SK-N-SH (cell line): Measurements from ENCODE around the gene FERMT2. TPM values are rescaled to one million over a fixed set of nuclear protein-coding genes. Genes with fewer than 3 reads are reported as not detected.

ENCODE experiments used
- CTCF ChIA-PET: fragments of 300-600, 350-600 bp; formaldehyde crosslinking; extraction: SDS; loops from one replicate; lab custom pipeline; 2021; lab: Yijun Ruan, JAX
- POLR2A ChIA-PET: fragments of 350-600 bp; sonication (Branson Sonifier 250); formaldehyde crosslinking; extraction: SDS; loops from one replicate; lab custom pipeline; 2020; ENCODE audit warnings: antibody characterized with exemption, inconsistent platforms; lab: Yijun Ruan, JAX
- DNase-seq: peaks from one replicate; pipeline ENCODE4 v3.0.0; 2012
- H2AFZ ChIP-seq: fragments of 200-600 bp; sonication (generic); 2 replicates; pipeline ENCODE4 v1.8.1; 2016; ENCODE audit warnings: antibody characterized with exemption, mild to moderate bottlenecking, low read depth
- H3F3A ChIP-seq: fragments of 200-600 bp; sonication (generic); replicated peaks from 2 replicates; pipeline ENCODE3; 2016; ENCODE audit warnings: antibody characterized with exemption, mild to moderate bottlenecking; ENCODE audit not compliant: insufficient read depth
- H3K27ac ChIP-seq, 2 experiments: fragments of 200-500 bp in 1 of 2; fragments of 200-600 bp in 1 of 2; sonication (Bioruptor generic) in 1 of 2; sonication (generic), shearing (Covaris generic) in 1 of 2; 2 replicates each; pipeline versions ENCODE4 v1.5.1 to v1.6.1; 2014 to 2016; ENCODE audit warnings: low read depth in 2 of 2, inconsistent platforms in 1 of 2, low read length in 1 of 2, mild to moderate bottlenecking in 1 of 2, mixed read lengths in 1 of 2
- H3K27me3 ChIP-seq: fragments of 200-600 bp; sonication (generic), shearing (Covaris generic); 2 replicates; pipeline ENCODE4 v1.6.1; 2016; ENCODE audit warnings: mixed run types; ENCODE audit not compliant: insufficient read depth
- H3K36me3 ChIP-seq, 2 experiments: fragments of 200-500 bp in 1 of 2; fragments of 200-600 bp in 1 of 2; sonication (Bioruptor generic) in 1 of 2; sonication (generic) in 1 of 2; replicated peaks in 1 of 2; 2 replicates each; pipeline versions ENCODE3 to v1.5.1; 2014 to 2016; ENCODE audit warnings: low read length in 1 of 2, mild to moderate bottlenecking in 1 of 2; ENCODE audit not compliant: insufficient read depth in 2 of 2, control insufficient read depth in 1 of 2
- H3K4me1 ChIP-seq, 2 experiments: fragments of 200-500 bp in 1 of 2; fragments of 200-600 bp in 1 of 2; sonication (Bioruptor generic) in 1 of 2; sonication (generic), shearing (Covaris generic) in 1 of 2; 2 replicates each; pipeline versions ENCODE4 v1.5.1 to v1.6.1; 2014 to 2016; ENCODE audit warnings: low read depth in 1 of 2, low read length in 1 of 2, mixed run types in 1 of 2; ENCODE audit not compliant: insufficient read depth in 2 of 2, control insufficient read depth in 1 of 2
- H3K4me2 ChIP-seq: fragments of 200-600 bp; sonication (generic), shearing (Covaris generic); 2 replicates; pipeline ENCODE4 v1.6.1; 2017; ENCODE audit warnings: mixed run types
- H3K4me3 ChIP-seq, 2 experiments: fragments of 200-500 bp in 1 of 2; fragments of 200-600 bp in 1 of 2; sonication (Bioruptor generic) in 1 of 2; sonication (generic), shearing (Covaris generic) in 1 of 2; 2 replicates each; pipeline versions ENCODE4 v1.5.1 to v1.8.1; 2014 to 2016; ENCODE audit warnings: low read depth in 2 of 2, inconsistent platforms in 1 of 2, low read length in 1 of 2, mild to moderate bottlenecking in 1 of 2, mixed read lengths in 1 of 2, moderate library complexity in 1 of 2
- H3K79me2 ChIP-seq: fragments of 200-600 bp; sonication (generic); 2 replicates; pipeline ENCODE4 v1.8.1; 2017; ENCODE audit warnings: mild to moderate bottlenecking; ENCODE audit not compliant: insufficient read depth
- H3K9ac ChIP-seq: fragments of 200-600 bp; sonication (generic); 2 replicates; pipeline ENCODE4 v1.6.1; 2017; ENCODE audit warnings: mixed run types
- H3K9me2 ChIP-seq: fragments of 200-600 bp; sonication (generic); 2 replicates; pipeline ENCODE4 v1.6.1; 2017; ENCODE audit warnings: mixed run types
- H3K9me3 ChIP-seq: fragments of 200-600 bp; sonication (generic); 2 replicates; pipeline ENCODE4 v1.6.1; 2017; ENCODE audit warnings: mixed run types, mild to moderate bottlenecking, moderate library complexity
- H4K20me1 ChIP-seq: fragments of 200-600 bp; sonication (generic); 2 replicates; pipeline ENCODE4 v1.6.1; 2017; ENCODE audit warnings: mild to moderate bottlenecking, mixed run types; ENCODE audit not compliant: insufficient read depth
- RAD21 ChIP-seq: IDR thresholded peaks from 2 replicates; pipeline ENCODE4 v1.6.1; 2012; ENCODE audit warnings: mild to moderate bottlenecking, low read length
- SMC3 ChIP-seq: IDR thresholded peaks from 2 replicates; pipeline ENCODE4 v1.6.1; 2012; ENCODE audit warnings: low read depth, low read length, improper control_type of control experiment
- TEAD4 ChIP-seq: IDR thresholded peaks from 2 replicates; pipeline ENCODE4 v1.4.0; 2012; ENCODE audit warnings: mild to moderate bottlenecking, borderline replicate concordance; ENCODE audit not compliant: insufficient read depth
- YY1 ChIP-seq: IDR thresholded peaks from 2 replicates; pipeline ENCODE4 v1.4.0; 2012; ENCODE audit warnings: low read depth, mild to moderate bottlenecking
- WGBS: methylation state at CpG from one replicate; pipeline ENCODE4 v1.1.6; 2017; ENCODE audit warnings: low lambda C conversion rate; 5-methylcytosine and 5-hydroxymethylcytosine counted together
- polyA plus RNA-seq, 3 experiments: library from polyadenylated mRNA; depleted of rRNA; stranded (reverse); fragments of >200 nt; gene quantifications; 2 replicates each; pipeline ENCODE4 v1.2.3, GENCODE V29; 2012
- TF ChIP-seq, protein P1 (sequence below): IDR thresholded peaks from 2 replicates; pipeline ENCODE4 v1.4.0; 2012; ENCODE audit warnings: low read depth, borderline replicate concordance
- TF ChIP-seq, protein P2 (sequence below): IDR thresholded peaks from 2 replicates; pipeline ENCODE4; 2012
- TF ChIP-seq, protein P3 (sequence below): IDR thresholded peaks from 2 replicates; pipeline ENCODE4 v1.6.1; 2012; ENCODE audit warnings: mild to moderate bottlenecking, low read depth, low read length, moderate library complexity

The FERMT2 gene
- polyA plus RNA-seq, 1 of the 3 experiments (the other 2 are of a cell fraction) = 40.1 TPM

- no peak for DNase-seq
- peaks cover 63% of the 10 kb centered on the region for H4K20me1 ChIP-seq
- TF ChIP-seq RAD21 (no peak), SMC3 (no peak), TEAD4 (no peak), YY1 (no peak)
- TF ChIP-seq, protein P1, sequence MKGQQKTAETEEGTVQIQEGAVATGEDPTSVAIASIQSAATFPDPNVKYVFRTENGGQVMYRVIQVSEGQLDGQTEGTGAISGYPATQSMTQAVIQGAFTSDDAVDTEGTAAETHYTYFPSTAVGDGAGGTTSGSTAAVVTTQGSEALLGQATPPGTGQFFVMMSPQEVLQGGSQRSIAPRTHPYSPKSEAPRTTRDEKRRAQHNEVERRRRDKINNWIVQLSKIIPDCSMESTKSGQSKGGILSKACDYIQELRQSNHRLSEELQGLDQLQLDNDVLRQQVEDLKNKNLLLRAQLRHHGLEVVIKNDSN = no peak
- TF ChIP-seq, all 33 proteins: peak for 0
- peak overlapping the region; percentile 74 for H3K4me2 ChIP-seq
- ChIA-PET CTCF (interaction anchor here (0.6 to 1.4 kb wide), 7 partner anchors 12 to 395 kb away, joined by 3 to 7 read pairs (median 3); no protein-coding TSS in a partner anchor), POLR2A (no interaction called here)
- H3K9me2 ChIP-seq = no peaks in the 10 kb centered on the region
- peak overlapping the region; percentile 84 for H3K9ac ChIP-seq
- H3K4me1 ChIP-seq = peaks cover 8 to 18% of the 10 kb centered on the region in 2 experiments
- H3K27me3 ChIP-seq = no peaks in the 10 kb centered on the region
- H3K27ac ChIP-seq = peak overlapping the region in 1 of 2 experiments; percentile 83; a peak in 2 of 4 replicates
- H3F3A ChIP-seq = peaks cover 3% of the 10 kb centered on the region
- peak overlapping the region; percentile 95 to 96 for H3K4me3 ChIP-seq
- no peaks in the 10 kb centered on the region for H3K9me3 ChIP-seq
- H2AFZ ChIP-seq = no peak overlapping the region
- H3K79me2 ChIP-seq = peaks cover 80% of the 10 kb centered on the region
- H3K36me3 ChIP-seq = peaks cover 0 to 37% of the 10 kb centered on the region in 2 experiments
These were observed 2.0 kb downstream of the FERMT2 start for GRCh38 chr14:52948836-52949235.

GRCh38 chr14:52948039-52948438, 2.8 kb downstream of the FERMT2 start:
- peak overlapping the region in 1 of 2 experiments; percentile 83; a peak in 1 of 4 replicates for H3K27ac ChIP-seq
- no peak for TF ChIP-seq TEAD4
- TF ChIP-seq, protein P2, sequence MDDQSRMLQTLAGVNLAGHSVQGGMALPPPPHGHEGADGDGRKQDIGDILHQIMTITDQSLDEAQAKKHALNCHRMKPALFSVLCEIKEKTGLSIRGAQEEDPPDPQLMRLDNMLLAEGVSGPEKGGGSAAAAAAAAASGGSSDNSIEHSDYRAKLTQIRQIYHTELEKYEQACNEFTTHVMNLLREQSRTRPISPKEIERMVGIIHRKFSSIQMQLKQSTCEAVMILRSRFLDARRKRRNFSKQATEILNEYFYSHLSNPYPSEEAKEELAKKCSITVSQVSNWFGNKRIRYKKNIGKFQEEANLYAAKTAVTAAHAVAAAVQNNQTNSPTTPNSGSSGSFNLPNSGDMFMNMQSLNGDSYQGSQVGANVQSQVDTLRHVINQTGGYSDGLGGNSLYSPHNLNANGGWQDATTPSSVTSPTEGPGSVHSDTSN = no peak

GRCh38 chr14:52944254-52944653, 6.6 kb downstream of the FERMT2 start:
- Histone ChIP-seq H3K4me2 (no peak overlapping the region), H3K27ac (no peak overlapping the region), H4K20me1 (peaks cover 99% of the 10 kb centered on the region), H3K9me2 (no peaks in the 10 kb centered on the region), H3K9ac (no peak overlapping the region), H3F3A (peaks cover 23% of the 10 kb centered on the region), H3K9me3 (no peaks in the 10 kb centered on the region), H3K79me2 (peaks cover 100% of the 10 kb centered on the region), H3K4me3 (no peak overlapping the region), H3K27me3 (no peaks in the 10 kb centered on the region), H2AFZ (no peak overlapping the region), H3K36me3 (peaks cover 0 to 69% of the 10 kb centered on the region in 2 experiments), H3K4me1 (peaks cover 0 to 12% of the 10 kb centered on the region in 2 experiments; a peak in 2 of 4 replicates)
- ChIA-PET POLR2A (no interaction called here), CTCF (interaction anchor here (0.8 to 1.7 kb wide), 3 partner anchors 8 to 583 kb away, joined by 3 to 6 read pairs (median 3); no protein-coding TSS in a partner anchor)
- 98% methylated on average over 2 of the region's 2 CpGs for WGBS
- no peak for DNase-seq
- TF ChIP-seq, protein P3, sequence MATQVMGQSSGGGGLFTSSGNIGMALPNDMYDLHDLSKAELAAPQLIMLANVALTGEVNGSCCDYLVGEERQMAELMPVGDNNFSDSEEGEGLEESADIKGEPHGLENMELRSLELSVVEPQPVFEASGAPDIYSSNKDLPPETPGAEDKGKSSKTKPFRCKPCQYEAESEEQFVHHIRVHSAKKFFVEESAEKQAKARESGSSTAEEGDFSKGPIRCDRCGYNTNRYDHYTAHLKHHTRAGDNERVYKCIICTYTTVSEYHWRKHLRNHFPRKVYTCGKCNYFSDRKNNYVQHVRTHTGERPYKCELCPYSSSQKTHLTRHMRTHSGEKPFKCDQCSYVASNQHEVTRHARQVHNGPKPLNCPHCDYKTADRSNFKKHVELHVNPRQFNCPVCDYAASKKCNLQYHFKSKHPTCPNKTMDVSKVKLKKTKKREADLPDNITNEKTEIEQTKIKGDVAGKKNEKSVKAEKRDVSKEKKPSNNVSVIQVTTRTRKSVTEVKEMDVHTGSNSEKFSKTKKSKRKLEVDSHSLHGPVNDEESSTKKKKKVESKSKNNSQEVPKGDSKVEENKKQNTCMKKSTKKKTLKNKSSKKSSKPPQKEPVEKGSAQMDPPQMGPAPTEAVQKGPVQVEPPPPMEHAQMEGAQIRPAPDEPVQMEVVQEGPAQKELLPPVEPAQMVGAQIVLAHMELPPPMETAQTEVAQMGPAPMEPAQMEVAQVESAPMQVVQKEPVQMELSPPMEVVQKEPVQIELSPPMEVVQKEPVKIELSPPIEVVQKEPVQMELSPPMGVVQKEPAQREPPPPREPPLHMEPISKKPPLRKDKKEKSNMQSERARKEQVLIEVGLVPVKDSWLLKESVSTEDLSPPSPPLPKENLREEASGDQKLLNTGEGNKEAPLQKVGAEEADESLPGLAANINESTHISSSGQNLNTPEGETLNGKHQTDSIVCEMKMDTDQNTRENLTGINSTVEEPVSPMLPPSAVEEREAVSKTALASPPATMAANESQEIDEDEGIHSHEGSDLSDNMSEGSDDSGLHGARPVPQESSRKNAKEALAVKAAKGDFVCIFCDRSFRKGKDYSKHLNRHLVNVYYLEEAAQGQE = peak; percentile 74; the same call in 1 of the 2 replicates
- TF ChIP-seq YY1 = no peak

More at GRCh38 chr14:52948039-52948438, 2.8 kb downstream of the FERMT2 start:
- peaks cover 0 to 43% of the 10 kb centered on the region in 2 experiments for H3K36me3 ChIP-seq
- peaks cover 8 to 18% of the 10 kb centered on the region in 2 experiments for H3K4me1 ChIP-seq
- H3K9me2 ChIP-seq = no peaks in the 10 kb centered on the region
- peaks cover 8% of the 10 kb centered on the region for H3F3A ChIP-seq
- no peak for DNase-seq
- ChIA-PET POLR2A (no interaction called here), CTCF (interaction anchor here (1.3 to 1.4 kb wide), 6 partner anchors 12 to 394 kb away, joined by 3 to 7 read pairs (median 3); no protein-coding TSS in a partner anchor)
- peaks cover 71% of the 10 kb centered on the region for H4K20me1 ChIP-seq
- WGBS = 61% methylated on average over 3 of the region's 3 CpGs
- no peaks in the 10 kb centered on the region for H3K9me3 ChIP-seq
- H2AFZ ChIP-seq = no peak overlapping the region
- H3K79me2 ChIP-seq = peaks cover 88% of the 10 kb centered on the region
- no peaks in the 10 kb centered on the region for H3K27me3 ChIP-seq
- H3K4me2 ChIP-seq = peak overlapping the region; percentile 74
- H3K9ac ChIP-seq = peak overlapping the region; percentile 84; the same call in 1 of the 2 replicates
- H3K4me3 ChIP-seq = peak overlapping the region; percentile 95 to 96; a peak in 3 of 4 replicates
